Muscle layer of colon (tissue), 2 donors: Measurements from ENCODE around the gene TNFRSF4.
"Not testable (repeated sequence)": the region's sequence is repeated elsewhere in the genome, so short reads cannot be mapped to it uniquely, and the experiment has no call there.

Source experiments
- H3K27ac ChIP-seq: one replicate; pipeline ENCODE4 v1.7.0; 2013; ENCODE audit warnings: low read depth, mild to moderate bottlenecking, low read length, moderate library complexity
- H3K27me3 ChIP-seq, 2 donors: one replicate each; pipeline ENCODE4 v1.7.0; 2013; ENCODE audit warnings: low read length in 2 of 2, mild to moderate bottlenecking in 2 of 2; ENCODE audit not compliant: insufficient read depth in 2 of 2, control insufficient read depth in 1 of 2
- H3K36me3 ChIP-seq: one replicate; pipeline ENCODE4 v1.7.0; 2013; ENCODE audit warnings: mild to moderate bottlenecking, low read length; ENCODE audit not compliant: insufficient read depth
- H3K4me1 ChIP-seq: one replicate; pipeline ENCODE4 v1.7.0; 2013; ENCODE audit warnings: mild to moderate bottlenecking, low read length; ENCODE audit not compliant: insufficient read depth
- H3K4me3 ChIP-seq, 2 donors: one replicate each; pipeline ENCODE4 v1.7.0; 2013; ENCODE audit warnings: low read length in 2 of 2, low read depth in 1 of 2, mild to moderate bottlenecking in 1 of 2, moderate library complexity in 1 of 2
- H3K9ac ChIP-seq: one replicate; pipeline ENCODE4 v1.7.0; 2013; ENCODE audit warnings: low read length
- H3K9me3 ChIP-seq: one replicate; pipeline ENCODE4 v1.7.0; 2013; ENCODE audit warnings: mild to moderate bottlenecking, low read length
- donor health status: abdominal sarcoma.
- donor health status: Adenocarcinoma of cecum.

Gene TNFRSF4

DNA sequence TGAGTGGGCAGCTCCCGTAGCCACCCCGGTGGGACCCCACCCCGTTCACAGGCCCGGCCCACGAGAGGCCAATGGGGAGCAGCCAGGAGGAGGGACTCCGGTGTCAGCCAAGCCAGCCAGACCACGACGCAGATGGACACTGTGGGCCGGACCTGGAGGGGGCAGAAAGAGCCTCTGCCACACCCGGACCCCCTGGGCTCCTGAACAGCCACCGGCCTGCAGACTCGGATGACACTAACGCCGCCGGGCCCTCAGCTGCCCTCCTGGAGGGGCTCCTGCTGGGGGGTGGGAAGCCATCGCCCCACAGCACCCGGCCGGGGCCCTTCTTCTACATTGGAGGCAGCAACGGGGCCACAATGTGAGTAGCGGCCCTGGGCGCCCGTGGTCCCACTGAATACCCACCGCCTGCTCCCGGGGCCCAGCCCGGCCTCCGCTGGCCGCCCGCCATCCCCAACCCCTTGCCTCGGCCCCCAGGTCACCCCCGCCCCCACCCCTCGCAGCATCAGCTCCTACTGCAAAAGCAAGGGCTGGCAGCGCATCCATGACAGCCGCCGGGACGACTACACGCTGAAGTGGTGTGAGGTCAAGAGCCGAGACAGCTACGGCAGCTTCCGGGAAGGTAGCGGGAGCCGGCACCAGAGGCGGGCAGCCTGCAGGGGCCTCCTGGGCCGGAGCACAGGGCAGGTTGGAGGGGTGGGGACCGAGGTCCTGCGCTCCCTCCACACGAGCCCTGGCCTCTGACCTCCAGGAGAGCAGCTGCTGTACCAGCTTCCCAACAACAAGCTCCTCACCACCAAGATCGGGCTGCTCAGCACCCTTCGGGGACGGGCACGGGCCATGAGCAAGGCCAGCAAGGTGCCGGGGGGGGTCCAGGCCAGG, 33.7 kb downstream of the TNFRSF4 start:
- Histone ChIP-seq H3K27ac (no peak overlapping the region), H3K4me3 (no peak overlapping the region), H3K4me1 (no peaks in the 10 kb centered on the region), H3K36me3 (no peaks in the 10 kb centered on the region), H3K27me3 (peaks cover 7 to 48% of the 10 kb centered on the region in 2 donors), H3K9ac (no peak overlapping the region), H3K9me3 (no peaks in the 10 kb centered on the region)

DNA sequence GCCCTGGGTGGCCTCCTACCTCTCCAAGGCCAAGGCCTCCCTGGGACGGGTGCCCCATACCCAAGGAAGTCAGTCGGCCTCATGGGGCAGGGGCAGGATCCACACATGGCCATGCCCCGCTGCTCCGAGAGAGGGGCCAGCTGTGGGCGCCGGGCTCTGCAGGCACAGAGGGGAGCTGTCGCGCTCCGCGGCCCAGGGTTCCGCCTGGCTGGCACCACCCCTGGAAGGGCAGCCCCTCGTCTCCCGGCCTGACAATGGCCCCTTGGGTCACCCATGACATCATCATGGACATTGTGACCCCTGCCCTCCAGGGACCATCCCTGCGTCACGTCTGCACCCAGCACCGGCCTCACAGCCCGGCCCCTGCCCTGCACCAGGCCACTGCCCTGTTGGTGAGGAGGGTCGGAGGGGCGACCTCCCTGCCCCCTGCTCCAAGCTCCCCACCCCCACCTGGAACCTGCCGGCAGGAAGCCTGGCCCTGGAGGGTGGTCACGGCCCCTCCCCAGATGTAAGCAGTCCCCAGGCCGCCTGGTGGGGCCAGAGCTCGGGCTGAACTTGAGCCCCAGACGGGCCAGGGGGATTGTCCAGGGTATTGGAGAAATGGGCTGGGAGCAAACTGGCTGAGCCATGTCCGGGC, 34.5 kb downstream of the TNFRSF4 start:
- no peaks in the 10 kb centered on the region for H3K4me1 ChIP-seq
- no peak overlapping the region for H3K4me3 ChIP-seq
- H3K9ac ChIP-seq: no peak overlapping the region
- no peak overlapping the region for H3K27ac ChIP-seq
- peaks cover 7 to 50% of the 10 kb centered on the region in 2 donors for H3K27me3 ChIP-seq
- no peaks in the 10 kb centered on the region for H3K36me3 ChIP-seq
- no peaks in the 10 kb centered on the region for H3K9me3 ChIP-seq

DNA sequence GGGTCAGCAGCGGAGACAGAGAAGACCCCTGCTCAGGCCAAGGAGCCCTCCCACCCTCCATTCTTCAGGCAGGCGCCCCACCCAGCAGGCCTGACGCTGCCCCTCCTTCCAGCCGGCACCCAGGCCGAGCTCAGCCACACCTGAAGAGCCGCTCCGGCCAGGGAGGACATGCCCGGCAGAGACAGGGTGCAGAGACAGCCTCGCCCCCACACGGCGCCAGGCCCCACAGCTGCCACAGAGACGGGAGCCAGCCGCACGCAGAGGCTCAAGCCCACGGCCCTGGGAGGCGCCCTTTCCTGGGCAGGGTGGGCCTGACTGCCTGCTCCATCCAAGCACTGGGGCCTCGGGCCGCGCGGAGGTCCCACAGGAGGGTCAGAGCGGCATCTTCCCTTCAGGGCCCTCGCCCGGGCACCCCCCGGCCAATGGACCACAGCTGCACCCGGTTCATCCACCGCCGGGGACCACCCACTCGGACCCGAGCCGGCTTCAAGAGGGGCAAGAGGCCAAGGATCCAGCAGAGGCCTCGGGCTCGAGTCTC, 35.1 kb downstream of the TNFRSF4 start:
- no peak overlapping the region for H3K4me3 ChIP-seq
- peaks cover 7 to 56% of the 10 kb centered on the region in 2 donors for H3K27me3 ChIP-seq
- no peaks in the 10 kb centered on the region for H3K36me3 ChIP-seq
- no peak overlapping the region for H3K27ac ChIP-seq
- no peaks in the 10 kb centered on the region for H3K4me1 ChIP-seq
- H3K9me3 ChIP-seq: no peaks in the 10 kb centered on the region
- H3K9ac ChIP-seq: no peak overlapping the region

DNA sequence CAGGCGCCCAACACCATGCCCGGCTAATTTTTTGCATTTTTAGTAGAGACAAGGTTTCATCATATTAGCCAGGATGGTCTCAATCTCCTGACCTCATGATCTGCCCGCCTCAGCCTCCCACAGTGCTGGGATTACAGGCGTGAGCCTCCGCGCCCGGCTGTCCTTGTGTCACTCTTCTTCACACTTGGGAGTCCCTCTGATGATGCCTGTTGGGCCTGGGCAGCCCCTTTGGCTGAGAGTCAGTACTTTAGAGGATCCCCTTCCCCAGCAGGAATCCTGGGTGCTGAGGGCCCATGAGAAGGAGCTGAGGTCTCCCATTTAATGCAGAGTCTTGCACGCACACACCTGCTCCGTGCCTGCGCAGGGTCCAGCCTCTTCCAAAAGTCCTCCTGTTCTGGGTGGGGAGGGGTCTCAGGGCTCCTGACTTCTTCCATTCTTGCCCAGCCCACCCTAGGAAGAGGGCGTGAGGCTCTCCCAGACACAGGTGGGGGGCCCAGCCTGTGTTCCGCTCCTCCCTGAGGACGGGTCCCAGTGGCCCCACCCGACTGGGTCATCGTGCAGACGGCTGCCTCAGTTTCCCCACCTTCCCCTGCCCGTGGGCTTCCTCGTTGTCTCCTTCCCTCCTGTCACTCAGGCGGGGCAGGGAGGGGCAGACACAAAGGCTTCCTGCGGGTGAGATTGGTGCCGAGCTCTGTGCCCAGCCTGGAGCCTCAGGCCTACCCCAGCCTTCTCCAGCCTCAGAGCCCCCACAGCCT, 36.3 kb downstream of the TNFRSF4 start:
- H3K4me1 ChIP-seq: no peaks in the 10 kb centered on the region
- no peak overlapping the region for H3K27ac ChIP-seq
- H3K4me3 ChIP-seq: no peak overlapping the region
- no peaks in the 10 kb centered on the region for H3K36me3 ChIP-seq
- peaks cover 7 to 60% of the 10 kb centered on the region in 2 donors for H3K27me3 ChIP-seq
- no peaks in the 10 kb centered on the region for H3K9me3 ChIP-seq
- H3K9ac ChIP-seq: no peak overlapping the region

- Histone ChIP-seq H3K9ac (no peak overlapping the region), H3K4me1 (no peaks in the 10 kb centered on the region), H3K4me3 (no peak overlapping the region), H3K36me3 (no peaks in the 10 kb centered on the region), H3K9me3 (no peaks in the 10 kb centered on the region), H3K27me3 (peaks cover 7 to 58% of the 10 kb centered on the region in 2 donors), H3K27ac (no peak overlapping the region)
Observed at GRCh38 chr1:1176931-1177330, 37.0 kb downstream of the TNFRSF4 start.

DNA sequence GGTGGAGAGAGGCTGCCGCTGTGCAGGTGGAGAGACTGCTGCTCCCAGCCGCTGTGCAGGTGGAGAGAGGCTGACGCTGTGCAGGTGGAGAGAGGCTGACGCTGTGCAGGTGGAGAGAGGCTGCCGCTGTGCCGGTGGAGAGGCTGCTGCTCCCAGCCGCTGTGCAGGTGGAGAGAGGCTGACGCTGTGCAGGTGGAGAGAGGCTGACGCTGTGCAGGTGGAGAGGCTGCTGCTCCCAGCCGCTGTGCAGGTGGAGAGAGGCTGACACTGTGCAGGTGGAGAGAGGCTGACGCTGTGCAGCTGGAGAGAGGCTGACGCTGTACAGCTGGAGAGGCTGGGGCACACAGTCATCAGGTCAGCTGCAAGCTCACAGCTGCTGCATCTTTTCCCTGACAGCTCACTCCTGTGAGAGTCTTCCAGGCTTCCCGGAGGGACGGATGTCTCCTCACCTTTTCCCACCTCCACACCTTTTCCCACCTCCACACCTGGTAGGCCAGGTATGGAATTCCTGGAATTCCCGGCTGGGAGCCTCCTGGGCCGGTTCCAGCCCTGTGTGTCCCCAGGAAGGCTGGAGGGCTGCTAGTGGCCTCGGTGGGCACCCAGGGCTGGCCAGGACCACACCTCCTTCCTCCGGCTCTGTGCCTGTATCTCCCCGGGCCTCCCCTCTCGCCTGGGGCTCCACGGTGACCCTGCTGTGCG, 37.7 kb downstream of the TNFRSF4 start:
- not testable (repeated sequence) for H3K4me1 ChIP-seq, H3K9me3 ChIP-seq, H3K27ac ChIP-seq, H3K4me3 ChIP-seq, H3K36me3 ChIP-seq, H3K9ac ChIP-seq
- peaks cover 7 to 65% of the 10 kb centered on the region in 2 donors for H3K27me3 ChIP-seq

DNA sequence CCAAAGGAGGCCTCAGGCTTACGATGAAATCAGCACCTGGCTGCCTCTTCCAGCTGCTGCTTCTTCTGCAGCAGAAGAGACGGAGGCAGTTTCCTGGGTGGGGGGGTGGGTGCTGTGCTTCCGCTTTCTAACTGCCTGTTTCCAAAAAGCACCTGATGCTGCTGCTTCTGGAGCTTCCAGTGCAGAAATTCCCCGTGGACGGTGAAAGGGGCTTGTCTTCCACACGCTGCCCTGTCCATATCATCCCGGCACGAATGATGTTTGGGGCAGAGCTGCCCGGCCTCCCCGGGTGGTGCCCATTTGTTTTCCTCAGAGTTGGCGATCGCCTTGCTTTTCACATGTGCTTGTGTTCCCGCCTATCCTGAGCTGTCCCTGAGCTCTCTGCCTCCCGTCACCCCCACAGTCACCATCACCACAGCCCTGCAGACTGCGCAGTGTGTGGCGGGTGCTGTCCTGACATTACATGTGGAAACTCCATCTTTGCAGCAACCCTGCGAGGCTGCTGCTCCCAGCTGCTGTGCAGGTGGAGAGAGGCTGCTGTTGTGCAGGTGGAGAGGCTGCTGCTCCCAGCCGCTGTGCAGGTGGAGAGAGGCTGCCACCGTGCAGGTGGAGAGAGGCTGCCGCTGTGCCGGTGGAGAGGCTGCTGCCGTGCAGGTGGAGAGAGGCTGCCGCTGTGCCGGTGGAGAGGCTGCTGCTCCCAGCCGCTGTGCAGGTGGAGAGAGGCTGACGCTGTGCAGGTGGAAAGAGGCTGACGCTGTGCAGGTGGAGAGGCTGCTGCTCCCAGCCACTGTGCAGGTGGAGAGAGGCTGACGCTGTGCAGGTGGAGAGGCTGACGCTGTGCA, 38.5 kb downstream of the TNFRSF4 start:
- Histone ChIP-seq H3K9ac (no peak overlapping the region), H3K36me3 (no peaks in the 10 kb centered on the region), H3K4me3 (no peak overlapping the region), H3K9me3 (no peaks in the 10 kb centered on the region), H3K4me1 (no peaks in the 10 kb centered on the region), H3K27me3 (peaks cover 7 to 73% of the 10 kb centered on the region in 2 donors), H3K27ac (no peak overlapping the region)

DNA sequence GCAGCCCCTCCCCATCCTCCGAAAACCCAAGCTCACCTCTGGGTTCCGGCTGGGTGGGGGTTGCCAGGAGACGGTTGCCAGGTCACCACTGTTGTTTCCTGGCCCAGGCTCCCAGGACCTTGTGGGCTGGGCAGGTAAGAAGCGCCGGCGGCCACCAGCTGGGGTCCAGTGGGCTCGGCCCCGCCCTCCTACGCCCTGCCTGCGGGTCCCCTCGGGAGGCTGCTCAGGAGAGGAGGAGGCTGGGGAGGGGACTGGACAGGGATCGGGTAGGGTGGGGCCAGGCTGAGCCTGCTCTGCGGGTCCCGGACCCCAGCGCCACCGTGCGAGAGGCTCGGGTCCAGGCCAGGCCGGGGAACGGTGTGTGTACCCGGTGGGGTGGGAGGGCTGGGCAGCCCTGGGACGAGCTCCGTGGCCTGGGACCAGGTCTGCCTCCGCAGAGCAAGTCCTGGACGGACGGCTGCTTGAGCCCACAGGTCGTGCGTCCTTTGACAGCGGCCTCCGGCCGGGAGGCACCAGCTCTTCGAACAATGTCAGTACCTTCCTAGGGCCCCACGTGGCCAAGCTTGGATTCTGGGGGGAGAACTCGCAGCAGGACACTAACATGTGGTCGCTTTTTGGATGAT, 40.0 kb downstream of the TNFRSF4 start, which contains the start of gene TTLL10:
Gene TTLL10 (plus strand): TSS at position 88 of the 623 bp plus-strand sequence. CDS start 5,336 bp downstream, outside the sequence.
- no peak within 1 kb of the TSS for H3K4me3 ChIP-seq
- H3K27me3 ChIP-seq: peaks cover 7 to 75% of the 10 kb centered on the region in 2 donors
- H3K27ac ChIP-seq: no peak within 1 kb of the TSS
- H3K36me3 ChIP-seq: no peaks in the 10 kb centered on the region
- no peaks in the 10 kb centered on the region for H3K9me3 ChIP-seq
- no peaks in the 10 kb centered on the region for H3K4me1 ChIP-seq
- no peak within 1 kb of the TSS for H3K9ac ChIP-seq

- Histone ChIP-seq H3K36me3 (no peaks in the 10 kb centered on the region), H3K27ac (no peak overlapping the region), H3K9me3 (no peaks in the 10 kb centered on the region), H3K9ac (no peak overlapping the region), H3K27me3 (peaks cover 7 to 72% of the 10 kb centered on the region in 2 donors), H3K4me1 (no peaks in the 10 kb centered on the region), H3K4me3 (no peak overlapping the region)
Observed at GRCh38 chr1:1173061-1173792, 40.7 kb downstream of the TNFRSF4 start.
